ENCODE results near the gene CHN1.

DNA sequence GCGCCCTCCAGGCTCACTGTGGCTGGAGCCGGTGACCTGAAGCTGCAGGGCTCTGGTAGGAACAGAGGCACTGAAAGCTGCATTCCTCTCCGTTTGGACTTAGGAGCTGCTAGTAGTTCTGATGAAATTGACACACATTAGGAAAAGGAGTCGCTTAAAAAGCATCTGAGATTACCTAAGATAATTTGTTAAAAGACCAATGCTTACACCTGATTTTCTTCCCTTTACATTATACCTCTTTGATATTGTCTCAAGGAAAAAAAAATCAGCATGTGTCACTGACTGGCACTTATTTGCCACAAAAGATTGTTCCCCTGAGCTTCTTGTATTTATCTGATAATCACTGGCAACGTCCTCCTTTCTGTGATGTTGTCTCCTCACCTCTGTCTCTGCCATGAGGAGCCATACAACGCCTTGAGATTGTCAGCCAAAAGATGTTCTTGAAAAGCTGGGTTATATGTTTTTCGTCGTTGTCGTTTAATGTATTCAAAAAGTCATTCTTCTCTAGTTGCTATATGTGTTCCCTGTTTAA is 618 bp upstream of the CHN1 start:
- no peak for TF ChIP-seq POLR2A (IDR thresholded peaks at IDR 0.05)
- TF ChIP-seq, protein P1, sequence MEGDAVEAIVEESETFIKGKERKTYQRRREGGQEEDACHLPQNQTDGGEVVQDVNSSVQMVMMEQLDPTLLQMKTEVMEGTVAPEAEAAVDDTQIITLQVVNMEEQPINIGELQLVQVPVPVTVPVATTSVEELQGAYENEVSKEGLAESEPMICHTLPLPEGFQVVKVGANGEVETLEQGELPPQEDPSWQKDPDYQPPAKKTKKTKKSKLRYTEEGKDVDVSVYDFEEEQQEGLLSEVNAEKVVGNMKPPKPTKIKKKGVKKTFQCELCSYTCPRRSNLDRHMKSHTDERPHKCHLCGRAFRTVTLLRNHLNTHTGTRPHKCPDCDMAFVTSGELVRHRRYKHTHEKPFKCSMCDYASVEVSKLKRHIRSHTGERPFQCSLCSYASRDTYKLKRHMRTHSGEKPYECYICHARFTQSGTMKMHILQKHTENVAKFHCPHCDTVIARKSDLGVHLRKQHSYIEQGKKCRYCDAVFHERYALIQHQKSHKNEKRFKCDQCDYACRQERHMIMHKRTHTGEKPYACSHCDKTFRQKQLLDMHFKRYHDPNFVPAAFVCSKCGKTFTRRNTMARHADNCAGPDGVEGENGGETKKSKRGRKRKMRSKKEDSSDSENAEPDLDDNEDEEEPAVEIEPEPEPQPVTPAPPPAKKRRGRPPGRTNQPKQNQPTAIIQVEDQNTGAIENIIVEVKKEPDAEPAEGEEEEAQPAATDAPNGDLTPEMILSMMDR (IDR thresholded peaks at IDR 0.05): no peak

Data from esophagus squamous epithelium (tissue), 4 donors.